Transverse colon (tissue), 4 donors: ENCODE results near the gene CAB39L. TPM values are rescaled to one million over a fixed set of nuclear protein-coding genes. Genes with fewer than 3 reads are reported as not detected.

Experiments used
- DNase-seq: peaks from one replicate; pipeline ENCODE4 v3.0.0-alpha.2; 2019
- H3K27ac ChIP-seq, 4 donors: fragments of 200-600 bp; sonication (generic); 2 replicates each; pipeline ENCODE4 v1.5.1; 2016 to 2018; ENCODE audit warnings: inconsistent platforms in 4 of 4
- H3K27me3 ChIP-seq: fragments of 200-600 bp; sonication (generic); 2 replicates; pipeline ENCODE4 v1.5.1; 2017; ENCODE audit warnings: inconsistent platforms
- H3K36me3 ChIP-seq, 4 donors: fragments of 200-600 bp; sonication (generic); 2 replicates each; pipeline ENCODE4 v1.5.1; 2017 to 2019; ENCODE audit warnings: inconsistent platforms in 4 of 4
- H3K4me1 ChIP-seq, 4 donors: fragments of 200-600 bp; sonication (generic); 2 replicates each; pipeline ENCODE4 v1.5.1; 2017 to 2020; ENCODE audit warnings: inconsistent platforms in 4 of 4
- H3K4me3 ChIP-seq, 4 donors: fragments of 200-600 bp; sonication (generic); 1 replicate in 1 of 4; 2 replicates in 3 of 4; pipeline versions ENCODE4 v1.5.1 to v1.6.1; 2017 to 2019; ENCODE audit warnings: inconsistent platforms in 4 of 4
- H3K9me3 ChIP-seq, 2 donors: fragments of 200-600 bp; sonication (generic); 2 replicates each; pipeline ENCODE4 v1.5.1; 2017 to 2019; ENCODE audit warnings: inconsistent platforms in 2 of 2
- EP300 ChIP-seq: sonication (generic); formaldehyde crosslinking; IDR thresholded peaks from one replicate; pipeline ENCODE4 v1.6.1; 2017; ENCODE audit warnings: antibody characterized with exemption, low read depth
- POLR2A ChIP-seq: fragments of 450-650 bp; IDR thresholded peaks from one replicate; pipeline ENCODE4 v1.6.1; 2016; ENCODE audit warnings: antibody characterized with exemption, mild to moderate bottlenecking, moderate library complexity
- POLR2AphosphoS5 ChIP-seq, 3 donors: sonication (generic); formaldehyde crosslinking; IDR thresholded peaks; one replicate each; pipeline ENCODE4 v1.6.1; 2016; ENCODE audit warnings: antibody characterized with exemption in 3 of 3
- WGBS, 2 donors: methylation state at CpG; one replicate each; pipeline ENCODE4 v1.1.5; 2018; ENCODE audit warnings: low coverage in 1 of 2; 5-methylcytosine and 5-hydroxymethylcytosine counted together
- in situ Hi-C, 4 donors: fragments of 200-750 bp; cut with MboI; loops; one replicate each; pipeline versions ENCODE4 v1.15.0 to v1.15.1; 2017; ENCODE audit warnings: low sequenced_read_pairs in 3 of 4, low pct_ligation_motif_present in 1 of 4, low pct_unique_long_range_greater_than_20kb in 1 of 4
- intact Hi-C: fragments of 100-400 bp; cut with DNase I; formaldehyde crosslinking; loops from one replicate; pipeline ENCODE4 v1.15.1; 2023; ENCODE audit warnings: low total_unique reads
- total RNA-seq, 4 donors: library from RNA; depleted of rRNA; stranded (reverse); fragments of >200 nt; gene quantifications; one replicate each; pipeline ENCODE4 v1.1.0, GENCODE V29; 2016
- TF ChIP-seq, protein P1 (sequence below), 5 experiments: fragments of 200-600 bp in 3 of 5; fragments of 450-650 bp in 2 of 5; sonication (generic) in 3 of 5; IDR thresholded peaks; 1 replicate in 2 of 5; 2 replicates in 3 of 5; pipeline ENCODE4 v1.5.1; 2016 to 2017; ENCODE audit warnings: antibody characterized with exemption in 5 of 5, inconsistent platforms in 3 of 5, mild to moderate bottlenecking in 2 of 5, moderate library complexity in 1 of 5

The CAB39L gene
- 10 to 100 TPM; 23.5 to 36.7 (median 25.4) TPM for total RNA-seq

DNA sequence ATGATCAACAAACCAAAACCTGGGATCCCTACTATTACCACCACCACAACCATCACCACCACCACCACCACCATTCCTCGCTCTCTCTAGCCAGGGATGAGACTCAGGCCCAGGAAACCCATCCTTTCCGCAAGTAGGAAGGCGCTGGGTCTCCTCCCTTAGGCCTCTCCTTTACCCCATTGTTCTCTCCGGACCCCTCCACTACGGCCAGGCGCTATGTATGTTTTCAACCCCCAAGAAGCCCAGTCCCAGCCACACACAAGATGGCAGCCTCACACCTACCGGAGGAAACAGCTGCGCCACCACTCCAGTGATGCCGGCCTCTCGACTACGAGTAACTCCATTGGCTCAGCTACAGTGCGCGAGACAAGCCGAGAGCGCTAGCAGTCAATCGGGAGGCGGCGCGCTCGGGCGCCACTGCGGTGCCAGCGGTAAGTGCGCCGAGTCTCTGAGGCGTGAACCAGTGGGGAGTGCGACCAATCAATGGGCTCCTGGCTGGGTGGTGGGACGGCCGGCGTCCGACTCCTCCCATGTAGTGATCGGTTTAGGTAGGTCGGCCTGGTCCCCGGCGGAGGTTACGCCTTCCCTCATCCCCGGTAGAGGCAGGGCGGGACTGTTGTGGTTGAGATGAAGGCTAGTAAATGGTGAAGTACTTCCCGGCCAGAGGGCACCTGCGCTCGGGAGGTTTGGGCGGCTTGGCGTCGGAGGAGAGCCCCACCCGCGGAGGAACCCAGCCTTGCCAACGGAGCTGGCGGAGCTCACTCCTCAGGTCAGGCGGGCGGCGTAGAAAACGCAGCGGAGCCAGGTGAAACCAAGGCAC is at the start of gene CAB39L, which contains the start of gene SETDB2:
Gene CAB39L (minus strand): TSS at position 361 of the 820 bp plus-strand sequence. CDS start 61,154 bp downstream, outside the sequence.
Gene SETDB2 (plus strand): TSS at position 571 of the 820 bp plus-strand sequence. CDS start 7,620 bp downstream, outside the sequence.
- H3K9me3 ChIP-seq, result no peaks in the 10 kb centered on the region
- DNase-seq, result peak; percentile 99
- in situ Hi-C loops, result loop anchor here in 2 of 4 donors (10.0 to 25.0 kb wide), 2 partner anchors 132 to 141 kb away; partner anchors contain the start of gene RCBTB1 (in 1 of the 2)
- H3K4me1 ChIP-seq, result peaks cover 0 to 46% (median 17%) of the 10 kb centered on the region in 4 donors
- no peaks in the 10 kb centered on the region for H3K27me3 ChIP-seq
- H3K36me3 ChIP-seq, result no peaks in the 10 kb centered on the region
- peak within 1 kb of the TSS; percentile 96 to 98 (median 96) for H3K27ac ChIP-seq
- peak within 1 kb of the TSS; percentile 71 to 83 (median 75) for H3K4me3 ChIP-seq
- TF ChIP-seq EP300, result no peak
- peak; percentile 93 for TF ChIP-seq POLR2A
- TF ChIP-seq, protein P1, sequence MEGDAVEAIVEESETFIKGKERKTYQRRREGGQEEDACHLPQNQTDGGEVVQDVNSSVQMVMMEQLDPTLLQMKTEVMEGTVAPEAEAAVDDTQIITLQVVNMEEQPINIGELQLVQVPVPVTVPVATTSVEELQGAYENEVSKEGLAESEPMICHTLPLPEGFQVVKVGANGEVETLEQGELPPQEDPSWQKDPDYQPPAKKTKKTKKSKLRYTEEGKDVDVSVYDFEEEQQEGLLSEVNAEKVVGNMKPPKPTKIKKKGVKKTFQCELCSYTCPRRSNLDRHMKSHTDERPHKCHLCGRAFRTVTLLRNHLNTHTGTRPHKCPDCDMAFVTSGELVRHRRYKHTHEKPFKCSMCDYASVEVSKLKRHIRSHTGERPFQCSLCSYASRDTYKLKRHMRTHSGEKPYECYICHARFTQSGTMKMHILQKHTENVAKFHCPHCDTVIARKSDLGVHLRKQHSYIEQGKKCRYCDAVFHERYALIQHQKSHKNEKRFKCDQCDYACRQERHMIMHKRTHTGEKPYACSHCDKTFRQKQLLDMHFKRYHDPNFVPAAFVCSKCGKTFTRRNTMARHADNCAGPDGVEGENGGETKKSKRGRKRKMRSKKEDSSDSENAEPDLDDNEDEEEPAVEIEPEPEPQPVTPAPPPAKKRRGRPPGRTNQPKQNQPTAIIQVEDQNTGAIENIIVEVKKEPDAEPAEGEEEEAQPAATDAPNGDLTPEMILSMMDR (IDR thresholded peaks at IDR 0.05), result peak; percentile 16 to 76 (median 43)
- TF ChIP-seq POLR2AphosphoS5 (IDR thresholded peaks at IDR 0.05), result peak; percentile 93 to 96 (median 94)
- intact Hi-C loops, result no loop called here
- 0% methylated on average over 3 to 51 of the region's 53 CpGs for WGBS, 2 donors

DNA sequence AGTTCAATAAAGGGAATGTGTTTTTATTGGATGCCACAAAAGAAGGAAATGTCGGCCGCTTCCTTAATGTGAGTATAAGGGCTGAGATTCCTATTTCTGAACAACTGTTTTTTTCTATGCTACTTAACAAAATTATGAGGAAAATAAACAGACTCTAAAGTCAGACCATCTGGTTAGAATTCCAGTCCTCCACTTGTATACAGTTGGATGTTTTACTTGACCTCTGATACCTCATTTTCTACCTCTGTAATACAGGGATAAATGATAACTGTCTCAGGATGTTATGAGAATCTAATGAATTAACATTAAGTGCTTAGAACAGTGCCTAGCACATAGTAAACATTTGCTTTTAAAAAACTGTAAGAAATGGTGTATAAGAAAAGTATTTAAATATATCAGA is 44.7 kb upstream of the CAB39L start:
- H3K4me1 ChIP-seq, result no peaks in the 10 kb centered on the region
- TF ChIP-seq EP300 (no peak), POLR2AphosphoS5 (IDR thresholded peaks at IDR 0.05) (no peak), POLR2A (no peak)
- TF ChIP-seq, protein P1 (IDR thresholded peaks at IDR 0.05), result no peak
- no peak overlapping the region for H3K27ac ChIP-seq
- H3K36me3 ChIP-seq, result peaks cover 0 to 32% (median 5%) of the 10 kb centered on the region in 4 donors
- in situ Hi-C loops (no loop called here), intact Hi-C loops (no loop called here)
- no peak overlapping the region for H3K4me3 ChIP-seq
- H3K9me3 ChIP-seq, result no peaks in the 10 kb centered on the region
- H3K27me3 ChIP-seq, result no peaks in the 10 kb centered on the region
- DNase-seq, result no peak
- WGBS, 2 donors, result 88 to 100% methylated on average over 2 of the region's 2 CpGs

DNA sequence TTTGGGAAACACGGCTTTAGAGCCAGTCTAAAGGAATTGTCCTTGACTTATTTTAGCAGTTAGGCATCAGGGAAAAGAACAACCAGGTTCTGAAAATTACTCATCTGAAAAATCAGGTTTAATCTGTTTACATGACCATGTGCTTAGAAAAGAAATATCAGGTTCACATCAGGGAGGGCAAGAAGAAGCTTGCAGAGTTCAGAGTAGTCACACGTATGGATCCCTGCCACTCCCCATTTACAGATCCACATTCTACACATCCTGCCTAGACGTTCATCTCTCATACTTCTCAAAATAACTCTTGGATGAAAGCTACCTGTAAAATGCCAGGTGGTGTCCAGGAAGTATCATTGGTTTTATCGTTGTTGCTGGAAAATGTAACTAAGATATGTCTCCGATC is 37.9 kb upstream of the CAB39L start:
- peaks cover 0 to 56% (median 16%) of the 10 kb centered on the region in 4 donors for H3K36me3 ChIP-seq
- H3K4me1 ChIP-seq, result no peaks in the 10 kb centered on the region
- intact Hi-C loops (no loop called here), in situ Hi-C loops (no loop called here)
- DNase-seq, result no peak
- no peak overlapping the region for H3K4me3 ChIP-seq
- no peaks in the 10 kb centered on the region for H3K27me3 ChIP-seq
- H3K27ac ChIP-seq, result no peak overlapping the region
- TF ChIP-seq POLR2AphosphoS5 (IDR thresholded peaks at IDR 0.05), result no peak
- no peak for TF ChIP-seq EP300
- no peak for TF ChIP-seq POLR2A
- TF ChIP-seq, protein P1 (IDR thresholded peaks at IDR 0.05), result no peak
- WGBS, 2 donors, result 78 to 79% methylated on average over 4 to 5 of the region's 5 CpGs
- H3K9me3 ChIP-seq, result no peaks in the 10 kb centered on the region

DNA sequence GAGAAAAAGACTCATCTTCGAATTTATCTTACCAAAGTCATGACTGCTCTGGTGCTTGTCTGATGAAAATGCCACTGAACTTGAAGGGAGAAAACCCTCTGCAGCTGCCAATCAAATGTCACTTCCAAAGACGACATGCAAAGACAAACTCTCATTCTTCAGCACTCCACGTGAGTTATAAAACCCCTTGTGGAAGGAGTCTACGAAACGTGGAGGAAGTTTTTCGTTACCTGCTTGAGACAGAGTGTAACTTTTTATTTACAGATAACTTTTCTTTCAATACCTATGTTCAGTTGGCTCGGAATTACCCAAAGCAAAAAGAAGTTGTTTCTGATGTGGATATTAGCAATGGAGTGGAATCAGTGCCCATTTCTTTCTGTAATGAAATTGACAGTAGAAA is 32.7 kb upstream of the CAB39L start:
- WGBS, 2 donors, result 96% methylated on average over 7 of the region's 7 CpGs
- intact Hi-C loops (no loop called here), in situ Hi-C loops (no loop called here)
- peaks cover 0 to 62% (median 13%) of the 10 kb centered on the region in 4 donors for H3K36me3 ChIP-seq
- no peak overlapping the region for H3K27ac ChIP-seq
- TF ChIP-seq POLR2AphosphoS5 (IDR thresholded peaks at IDR 0.05), result no peak
- H3K4me3 ChIP-seq, result no peak overlapping the region
- no peaks in the 10 kb centered on the region for H3K4me1 ChIP-seq
- H3K27me3 ChIP-seq, result no peaks in the 10 kb centered on the region
- H3K9me3 ChIP-seq, result no peaks in the 10 kb centered on the region
- DNase-seq, result no peak
